GM12874 (cell line): ENCODE measurements around the gene POLDIP2.

ENCODE experiments used
- CTCF ChIP-seq: IDR thresholded peaks from 2 replicates; pipeline ENCODE4 v1.5.1; 2011; ENCODE audit warnings: low read depth, mild to moderate bottlenecking, control low read depth, low read length, moderate library complexity; ENCODE audit not compliant: insufficient read depth

POLDIP2 gene

GRCh38 chr17:28334171-28334570 is 23.2 kb downstream of the POLDIP2 start:
- TF ChIP-seq CTCF, result no peak

DNA sequence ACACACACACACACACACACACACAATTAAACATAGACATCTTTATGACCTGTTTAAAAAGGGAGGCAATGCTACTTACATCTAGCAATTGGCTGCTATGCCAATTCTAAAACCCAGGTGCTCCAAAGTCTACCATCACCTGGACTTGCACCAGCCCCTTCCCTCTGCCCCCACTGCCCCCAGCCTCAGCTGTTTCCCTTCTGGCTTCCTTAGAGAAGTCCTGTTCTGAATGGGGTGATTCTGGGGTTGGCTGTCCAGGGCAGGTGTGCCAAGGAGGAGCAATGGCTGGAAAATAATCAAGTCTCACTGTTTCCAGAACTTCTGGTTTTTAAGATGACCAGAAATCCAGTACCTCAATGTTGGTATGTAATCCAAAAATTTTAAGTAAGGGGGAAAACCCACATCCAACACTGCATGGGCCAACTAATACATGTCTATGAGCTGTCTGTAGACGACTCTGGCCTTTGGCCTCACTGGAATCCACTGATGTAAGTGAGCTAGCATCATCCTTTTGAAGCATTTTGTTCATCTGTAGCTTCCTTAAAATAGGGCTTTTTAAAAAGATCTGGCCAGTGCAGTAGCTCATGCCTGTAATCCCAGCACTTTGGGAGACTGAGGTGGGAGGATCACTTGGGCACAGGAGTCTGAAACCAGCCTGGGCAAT is 24.1 kb downstream of the POLDIP2 start:
- TF ChIP-seq CTCF, result no peak

GRCh38 chr17:28331891-28332420 is 25.4 kb downstream of the POLDIP2 start:
- no peak for TF ChIP-seq CTCF

DNA sequence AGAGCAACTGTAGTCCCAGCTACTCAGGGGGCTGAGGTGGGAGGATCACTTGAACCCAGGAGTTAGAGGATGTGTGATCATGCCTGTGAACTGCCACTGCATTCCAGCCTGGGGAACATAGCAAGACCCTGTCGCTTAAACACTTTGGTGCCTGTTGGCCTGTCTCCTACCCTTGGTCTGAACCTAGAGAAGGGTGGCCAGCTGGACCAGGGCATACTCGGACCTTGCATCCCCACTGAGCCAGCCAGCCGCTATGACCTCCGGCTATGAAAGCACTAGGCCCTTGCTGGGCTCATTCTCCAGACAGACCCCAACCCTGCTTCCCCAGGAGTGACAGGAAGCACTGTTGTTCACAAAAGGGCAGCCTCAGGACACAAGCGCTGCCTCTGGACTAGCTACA is 26.7 kb downstream of the POLDIP2 start:
- no peak for TF ChIP-seq CTCF

GRCh38 chr17:28328325-28328724 is 29.0 kb downstream of the POLDIP2 start:
- no peak for TF ChIP-seq CTCF

DNA sequence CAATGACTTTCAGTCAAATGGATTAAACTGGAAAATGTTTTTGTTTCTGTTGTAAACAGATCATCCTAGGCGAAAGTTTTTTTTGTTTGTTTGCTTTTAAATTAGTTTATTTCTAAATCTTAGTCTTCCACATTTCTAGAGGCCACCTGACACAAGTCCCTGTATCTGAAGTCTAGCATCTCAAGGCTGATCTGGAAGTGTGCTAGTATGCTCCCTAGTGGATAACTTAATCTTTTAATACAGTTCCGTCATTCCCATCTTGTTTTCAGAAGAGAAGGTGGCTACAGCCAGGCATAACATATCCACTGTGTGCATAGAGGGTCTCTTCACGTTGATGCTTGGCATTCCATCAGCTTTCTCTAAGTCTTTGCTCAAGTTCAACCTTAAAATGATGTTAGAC is 29.6 kb downstream of the POLDIP2 start:
- TF ChIP-seq CTCF, result no peak

- TF ChIP-seq CTCF, result no peak
These were observed 30.2 kb downstream of the POLDIP2 start for GRCh38 chr17:28327031-28327607.
